Muscle layer of duodenum (tissue), 2 donors: Measurements from ENCODE around the gene FAM53B.

ENCODE experiments used
- H3K27ac ChIP-seq: one replicate; pipeline ENCODE4 v1.7.0; 2013; ENCODE audit warnings: mild to moderate bottlenecking, low read length
- H3K27me3 ChIP-seq: one replicate; pipeline ENCODE4 v1.7.0; 2013; ENCODE audit warnings: low read depth, mild to moderate bottlenecking, control low read depth, low read length
- H3K36me3 ChIP-seq, 2 donors: one replicate each; pipeline ENCODE4 v1.7.0; 2013; ENCODE audit warnings: low read length in 2 of 2, control low read depth in 1 of 2, mild to moderate bottlenecking in 1 of 2; ENCODE audit not compliant: insufficient read depth in 2 of 2, control insufficient read depth in 1 of 2
- H3K4me1 ChIP-seq, 2 donors: one replicate each; pipeline ENCODE4 v1.7.0; 2013; ENCODE audit warnings: low read length in 2 of 2, mild to moderate bottlenecking in 2 of 2, control low read depth in 1 of 2, moderate library complexity in 1 of 2; ENCODE audit not compliant: insufficient read depth in 2 of 2, control insufficient read depth in 1 of 2
- H3K4me3 ChIP-seq, 2 donors: one replicate each; pipeline ENCODE4 v1.7.0; 2013; ENCODE audit warnings: low read length in 2 of 2, low read depth in 1 of 2, mild to moderate bottlenecking in 1 of 2
- H3K9me3 ChIP-seq, 2 donors: one replicate each; pipeline ENCODE4 v1.7.0; 2013; ENCODE audit warnings: low read length in 2 of 2, control low read depth in 1 of 2, mild to moderate bottlenecking in 1 of 2; ENCODE audit not compliant: control insufficient read depth in 1 of 2
- donor health status: healthy.

FAM53B gene

DNA sequence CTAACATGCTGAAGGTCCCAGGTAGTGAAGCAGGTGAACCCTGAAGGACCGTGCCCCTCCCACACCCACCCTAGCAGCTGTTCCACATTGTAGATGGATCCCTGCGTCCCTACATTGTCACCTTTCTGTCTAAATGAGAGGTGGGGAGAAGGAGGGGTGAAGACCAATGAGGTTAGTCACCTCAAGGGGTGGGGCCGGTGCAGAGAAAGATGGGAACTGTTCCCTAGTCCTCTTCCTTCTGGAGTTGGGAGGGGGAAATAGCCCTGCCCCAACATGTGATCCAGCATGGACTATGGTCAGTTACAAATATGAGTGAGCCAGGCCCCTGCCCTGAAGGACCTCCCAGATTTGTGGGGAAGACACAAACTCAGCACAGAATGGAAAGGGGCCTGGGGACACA is 158.0 kb downstream of the FAM53B start:
- peaks cover 8 to 21% of the 10 kb centered on the region in 2 donors for H3K4me1 ChIP-seq

GRCh38 chr10:124579011-124579399 is 165.2 kb downstream of the FAM53B start:
- Histone ChIP-seq H3K4me3 (no peak overlapping the region), H3K9me3 (no peaks in the 10 kb centered on the region), H3K36me3 (no peaks in the 10 kb centered on the region), H3K27me3 (no peaks in the 10 kb centered on the region), H3K4me1 (no peaks in the 10 kb centered on the region), H3K27ac (no peak overlapping the region)

More for the DNA sequence above, 158.0 kb downstream of the FAM53B start:
- H3K4me3 ChIP-seq: no peak overlapping the region
- H3K9me3 ChIP-seq: no peaks in the 10 kb centered on the region
- H3K36me3 ChIP-seq: no peaks in the 10 kb centered on the region
- no peak overlapping the region for H3K27ac ChIP-seq
- no peaks in the 10 kb centered on the region for H3K27me3 ChIP-seq

DNA sequence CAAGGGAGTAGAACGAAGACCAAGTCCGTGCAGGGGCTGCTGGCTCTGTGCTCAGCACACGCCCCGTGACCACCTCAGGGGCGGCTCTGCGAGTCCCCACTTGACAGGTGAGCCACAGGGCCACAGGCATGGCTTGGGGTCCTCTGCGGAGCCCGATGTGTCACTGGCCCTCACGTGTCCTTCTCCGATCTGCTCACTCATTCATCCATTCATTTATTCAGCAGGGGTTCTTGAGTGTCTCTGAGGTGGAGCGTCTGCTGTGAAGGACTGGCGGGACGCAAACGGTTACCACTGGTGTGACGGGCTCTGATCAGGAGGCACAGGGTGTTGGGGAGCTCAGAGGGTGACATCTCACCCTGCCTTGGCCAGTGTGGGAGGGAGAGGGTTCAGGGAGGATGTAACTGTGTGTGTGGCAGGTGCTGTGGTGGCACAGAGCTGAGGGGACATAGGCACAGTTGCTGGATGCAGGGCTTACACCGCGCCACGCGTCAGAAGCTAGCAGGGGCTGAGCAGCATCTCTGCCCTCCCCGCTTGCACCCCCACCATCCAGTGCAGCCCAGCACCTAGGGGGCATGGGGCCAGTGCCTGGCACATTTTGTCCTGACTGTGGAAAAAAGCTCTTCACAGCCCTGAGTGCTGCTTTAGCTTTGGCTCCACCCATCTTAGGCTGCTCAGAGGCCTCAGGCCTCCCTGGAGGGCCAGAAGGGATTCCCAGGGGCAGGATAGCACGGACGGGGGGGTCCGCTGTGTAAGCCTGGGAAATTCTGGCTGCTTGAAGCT is 165.8 kb downstream of the FAM53B start:
- no peaks in the 10 kb centered on the region for H3K9me3 ChIP-seq
- no peaks in the 10 kb centered on the region for H3K4me1 ChIP-seq
- H3K27ac ChIP-seq: no peak overlapping the region
- no peaks in the 10 kb centered on the region for H3K27me3 ChIP-seq
- H3K36me3 ChIP-seq: no peaks in the 10 kb centered on the region
- H3K4me3 ChIP-seq: no peak overlapping the region

DNA sequence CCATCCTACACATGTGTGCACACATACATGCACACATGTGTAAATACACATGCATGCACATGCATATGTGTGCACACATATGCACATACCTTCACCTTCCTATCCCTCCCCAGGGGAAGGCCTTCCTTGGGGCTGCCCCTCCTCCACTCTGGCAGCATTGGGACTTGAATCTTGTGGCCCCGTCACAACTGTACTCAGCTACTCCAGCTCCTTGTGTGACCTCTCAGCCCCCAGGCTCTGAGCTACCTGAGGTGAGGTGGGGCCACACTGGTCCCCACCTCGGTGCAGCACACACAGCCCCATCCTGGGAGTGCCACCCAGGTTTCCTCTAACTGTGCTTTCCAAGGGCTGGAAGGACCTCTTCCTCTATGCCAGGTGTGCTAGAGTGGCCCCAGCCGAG is 166.5 kb downstream of the FAM53B start:
- Histone ChIP-seq H3K9me3 (no peaks in the 10 kb centered on the region), H3K27me3 (no peaks in the 10 kb centered on the region), H3K36me3 (no peaks in the 10 kb centered on the region), H3K4me3 (no peak overlapping the region), H3K27ac (no peak overlapping the region), H3K4me1 (no peaks in the 10 kb centered on the region)

DNA sequence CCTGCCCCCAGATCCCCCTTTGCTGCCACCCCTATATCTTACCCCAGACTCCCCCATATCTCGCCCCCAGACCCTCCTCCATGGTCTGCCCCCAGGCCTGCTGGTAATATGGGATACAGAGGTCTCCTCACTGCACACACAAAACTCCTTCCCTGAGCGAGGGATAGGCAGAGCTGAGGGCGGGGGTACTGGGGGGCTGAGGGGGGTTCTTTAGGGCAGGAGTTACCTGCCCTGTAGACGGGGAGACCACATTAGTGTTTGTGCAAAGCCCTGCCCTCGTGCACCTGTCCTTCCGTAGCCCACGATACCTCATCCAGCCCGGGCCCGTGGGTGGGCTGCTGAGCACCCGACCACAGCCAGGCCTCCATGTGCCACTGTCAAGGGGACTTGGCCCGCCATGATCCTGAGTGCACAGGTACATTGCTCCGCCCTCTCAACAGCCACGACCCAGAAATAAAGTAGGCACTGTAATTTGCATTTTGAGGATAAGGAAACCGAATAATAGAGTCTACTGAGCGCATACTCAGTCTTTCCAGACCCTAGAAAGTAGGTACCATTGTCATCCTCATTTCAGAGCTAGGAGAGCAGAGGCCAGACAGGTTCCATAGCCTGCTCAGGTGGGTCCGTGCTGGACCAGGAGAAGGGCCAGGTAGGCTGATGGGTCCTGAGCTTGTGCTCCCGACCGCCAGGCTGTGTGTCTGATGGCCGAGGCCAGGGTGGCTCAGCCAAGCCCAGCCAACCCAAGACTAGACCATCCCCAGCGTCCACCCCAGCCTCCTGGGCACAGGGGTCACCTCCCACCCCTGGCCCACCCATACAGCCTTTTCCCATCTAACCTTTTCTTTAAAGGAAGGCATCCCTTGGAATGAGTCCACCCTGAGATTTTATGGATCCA is 167.4 kb downstream of the FAM53B start:
- no peaks in the 10 kb centered on the region for H3K9me3 ChIP-seq
- H3K36me3 ChIP-seq: no peaks in the 10 kb centered on the region
- H3K27me3 ChIP-seq: no peaks in the 10 kb centered on the region
- H3K27ac ChIP-seq: no peak overlapping the region
- no peaks in the 10 kb centered on the region for H3K4me1 ChIP-seq
- no peak overlapping the region for H3K4me3 ChIP-seq

- no peaks in the 10 kb centered on the region for H3K4me1 ChIP-seq
- H3K27ac ChIP-seq: no peak overlapping the region
- H3K27me3 ChIP-seq: no peaks in the 10 kb centered on the region
- H3K36me3 ChIP-seq: no peaks in the 10 kb centered on the region
- no peak overlapping the region for H3K4me3 ChIP-seq
- H3K9me3 ChIP-seq: no peaks in the 10 kb centered on the region
These were observed 168.8 kb downstream of the FAM53B start for GRCh38 chr10:124575107-124576035.

DNA sequence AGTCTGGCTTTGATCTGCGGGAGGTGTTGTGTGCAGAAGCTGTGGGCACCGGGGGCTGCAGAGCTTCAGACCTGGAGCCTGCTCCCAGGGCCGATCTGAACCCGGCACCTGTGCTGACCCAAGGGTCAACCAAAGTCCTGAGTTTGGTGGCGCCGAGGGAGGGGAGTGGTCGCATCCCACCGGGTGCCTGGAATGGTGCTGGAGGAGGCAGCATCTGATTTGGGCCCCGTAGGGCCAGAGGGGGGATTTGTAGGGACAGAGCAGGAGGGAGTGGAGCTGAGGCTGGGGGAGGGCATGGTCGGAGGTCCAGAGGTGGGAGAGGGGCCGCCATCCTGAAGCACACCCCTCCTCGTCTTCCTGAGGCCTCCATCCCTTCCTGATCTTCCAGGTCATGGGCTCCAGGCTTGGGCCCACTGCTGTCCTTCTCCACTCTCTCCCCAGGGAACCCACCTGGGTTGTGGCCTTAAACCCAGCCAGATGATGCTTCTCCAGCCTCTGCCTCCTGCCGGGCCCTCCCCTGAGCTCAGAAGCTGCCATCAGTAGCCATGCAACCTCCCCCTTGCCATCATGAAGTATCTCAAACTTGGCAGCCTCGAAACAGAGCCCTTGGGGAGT is 169.6 kb downstream of the FAM53B start:
- Histone ChIP-seq H3K9me3 (no peaks in the 10 kb centered on the region), H3K27me3 (no peaks in the 10 kb centered on the region), H3K36me3 (no peaks in the 10 kb centered on the region), H3K4me1 (no peaks in the 10 kb centered on the region), H3K4me3 (no peak overlapping the region), H3K27ac (no peak overlapping the region)

GRCh38 chr10:124573726-124574455 is 170.3 kb downstream of the FAM53B start:
- Histone ChIP-seq H3K36me3 (no peaks in the 10 kb centered on the region), H3K4me3 (no peak overlapping the region), H3K27ac (no peak overlapping the region), H3K27me3 (no peaks in the 10 kb centered on the region), H3K4me1 (no peaks in the 10 kb centered on the region), H3K9me3 (no peaks in the 10 kb centered on the region)

DNA sequence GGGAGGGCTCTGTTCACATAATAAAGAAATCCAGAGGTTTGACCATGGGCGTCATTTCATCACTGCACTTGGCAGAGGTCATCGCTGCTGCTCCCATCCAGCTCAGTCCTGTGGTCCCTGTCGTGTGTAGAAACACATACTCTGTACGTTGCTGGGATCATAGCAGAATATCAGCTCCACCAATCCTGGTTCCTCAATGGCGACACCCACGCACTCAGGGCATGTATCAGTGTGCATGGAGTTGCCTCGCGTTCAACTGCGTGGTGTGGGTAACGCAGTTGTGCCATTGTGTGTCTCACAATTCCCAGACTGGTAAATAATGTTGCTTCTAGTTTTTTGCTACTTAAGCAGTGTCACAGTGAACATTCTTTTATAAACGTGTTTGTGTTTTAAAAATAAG is 171.4 kb downstream of the FAM53B start:
- Histone ChIP-seq H3K27me3 (no peaks in the 10 kb centered on the region), H3K4me3 (no peak overlapping the region), H3K36me3 (no peaks in the 10 kb centered on the region)

GRCh38 chr10:124570646-124571045 is 173.5 kb downstream of the FAM53B start:
- Histone ChIP-seq H3K27ac (no peak overlapping the region), H3K4me3 (no peak overlapping the region), H3K27me3 (no peaks in the 10 kb centered on the region), H3K9me3 (no peaks in the 10 kb centered on the region), H3K4me1 (no peaks in the 10 kb centered on the region), H3K36me3 (no peaks in the 10 kb centered on the region)

More for the DNA sequence above, 171.4 kb downstream of the FAM53B start:
- Histone ChIP-seq H3K4me1 (no peaks in the 10 kb centered on the region), H3K27ac (no peak overlapping the region), H3K9me3 (no peaks in the 10 kb centered on the region)
